Endothelial cell (in vitro differentiated cells): ENCODE results near the gene SLC15A5. TPM values are rescaled to one million over a fixed set of nuclear protein-coding genes. Genes with fewer than 3 reads are reported as not detected.

ENCODE experiments used
- DNase-seq: peaks from one replicate; pipeline ENCODE4 v3.0.0; 2021; ENCODE audit warnings: low spot score
- H3K27ac Mint-ChIP-seq: one replicate; pipeline ENCODE4 v1.8.0; 2021; ENCODE audit warnings: mixed read lengths, inconsistent platforms; ENCODE audit not compliant: unreplicated experiment
- H3K27me3 Mint-ChIP-seq: one replicate; pipeline ENCODE4 v1.8.0; 2021; ENCODE audit warnings: mild to moderate bottlenecking, moderate library complexity, mixed read lengths, inconsistent platforms; ENCODE audit not compliant: unreplicated experiment
- H3K36me3 Mint-ChIP-seq: one replicate; pipeline ENCODE4 v1.8.0; 2021; ENCODE audit warnings: mild to moderate bottlenecking, low read depth, mixed read lengths, inconsistent platforms; ENCODE audit not compliant: unreplicated experiment
- H3K4me1 Mint-ChIP-seq: one replicate; pipeline ENCODE4 v1.8.0; 2021; ENCODE audit warnings: mild to moderate bottlenecking, mixed read lengths, inconsistent platforms; ENCODE audit not compliant: unreplicated experiment
- H3K4me3 Mint-ChIP-seq: one replicate; pipeline ENCODE4 v1.8.0; 2021; ENCODE audit warnings: mild to moderate bottlenecking, mixed read lengths, inconsistent platforms; ENCODE audit not compliant: unreplicated experiment
- H3K9me3 Mint-ChIP-seq: one replicate; pipeline ENCODE4 v1.8.0; 2021; ENCODE audit warnings: mixed read lengths, inconsistent platforms; ENCODE audit not compliant: unreplicated experiment
- CTCF ChIP-seq: fragments of 200-600 bp; sonication (generic); IDR thresholded peaks from one replicate; pipeline ENCODE4 v1.5.0; 2021; ENCODE audit warnings: antibody characterized with exemption; ENCODE audit not compliant: unreplicated experiment
- total RNA-seq: library from RNA; stranded (reverse); fragmentation: NEBNext Ultra II Directional; extraction: Animal tissue kit (Norgen Biotek cat#: 25700); gene quantifications from one replicate; pipeline ENCODE4 v1.2.1, GENCODE V29; 2021; ENCODE audit not compliant: unreplicated experiment

Gene SLC15A5
- total RNA-seq, 1 donor from 2014 or later: not detected

DNA sequence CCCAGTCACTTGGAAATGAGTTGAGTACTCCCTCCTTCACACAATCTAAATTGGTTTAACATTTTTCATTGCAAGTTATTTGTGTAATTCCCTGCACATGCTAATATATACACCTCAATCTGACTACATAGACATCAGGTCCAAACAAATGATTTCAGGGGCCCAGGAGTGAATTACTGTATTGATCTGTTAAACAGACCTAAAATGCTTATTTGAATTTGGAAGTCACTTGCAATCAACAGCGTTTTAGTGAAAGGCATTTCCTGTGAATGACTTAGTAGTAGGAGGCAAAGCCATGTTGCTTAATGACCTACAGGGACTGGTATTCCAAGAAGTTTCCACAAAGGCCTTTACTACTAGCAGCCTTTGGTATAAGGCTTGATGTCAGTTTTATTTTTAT lies 22.6 kb upstream of the SLC15A5 start:
- no peaks in the 10 kb centered on the region for H3K9me3 Mint-ChIP-seq
- TF ChIP-seq CTCF: no peak
- no peaks in the 10 kb centered on the region for H3K27me3 Mint-ChIP-seq
- H3K4me1 Mint-ChIP-seq: no peaks in the 10 kb centered on the region
- no peaks in the 10 kb centered on the region for H3K36me3 Mint-ChIP-seq
- no peak overlapping the region for H3K4me3 Mint-ChIP-seq
- no peak for DNase-seq
- no peak overlapping the region for H3K27ac Mint-ChIP-seq

GRCh38 chr12:16299403-16299802 lies 21.9 kb upstream of the SLC15A5 start:
- H3K9me3 Mint-ChIP-seq: no peaks in the 10 kb centered on the region
- no peaks in the 10 kb centered on the region for H3K36me3 Mint-ChIP-seq
- no peaks in the 10 kb centered on the region for H3K4me1 Mint-ChIP-seq
- TF ChIP-seq CTCF: no peak
- H3K4me3 Mint-ChIP-seq: no peak overlapping the region
- no peak for DNase-seq
- H3K27me3 Mint-ChIP-seq: no peaks in the 10 kb centered on the region
- H3K27ac Mint-ChIP-seq: no peak overlapping the region

DNA sequence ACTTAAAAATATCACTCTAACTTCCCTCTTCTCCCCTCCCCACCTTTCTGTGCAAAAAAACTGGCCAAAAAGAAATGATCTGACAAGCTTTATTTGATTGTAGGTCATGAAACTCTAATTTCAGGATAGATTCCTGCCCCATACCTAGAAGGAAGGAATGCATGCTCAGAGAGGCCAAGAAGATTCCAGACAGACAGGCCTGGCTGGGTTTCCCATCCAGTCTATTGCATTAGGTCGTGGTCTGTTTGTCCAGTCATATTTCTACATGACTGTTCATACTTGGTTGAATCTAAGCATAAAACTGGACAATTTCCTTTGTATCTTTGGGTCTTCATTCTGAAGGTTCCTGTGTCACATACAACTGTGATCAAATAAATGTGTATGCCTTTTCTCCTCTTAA lies 20.0 kb upstream of the SLC15A5 start:
- Mint-ChIP-seq H3K27me3 (no peaks in the 10 kb centered on the region), H3K36me3 (no peaks in the 10 kb centered on the region), H3K4me1 (no peaks in the 10 kb centered on the region), H3K27ac (no peak overlapping the region), H3K4me3 (no peak overlapping the region), H3K9me3 (no peaks in the 10 kb centered on the region)
- DNase-seq: no peak
- no peak for TF ChIP-seq CTCF

- Mint-ChIP-seq H3K27me3 (no peaks in the 10 kb centered on the region), H3K9me3 (no peaks in the 10 kb centered on the region), H3K4me3 (no peak overlapping the region), H3K36me3 (no peaks in the 10 kb centered on the region), H3K4me1 (no peaks in the 10 kb centered on the region), H3K27ac (no peak overlapping the region)
- DNase-seq: no peak
- no peak for TF ChIP-seq CTCF
Measured at GRCh38 chr12:16294376-16294956, 17.0 kb upstream of the SLC15A5 start.

DNA sequence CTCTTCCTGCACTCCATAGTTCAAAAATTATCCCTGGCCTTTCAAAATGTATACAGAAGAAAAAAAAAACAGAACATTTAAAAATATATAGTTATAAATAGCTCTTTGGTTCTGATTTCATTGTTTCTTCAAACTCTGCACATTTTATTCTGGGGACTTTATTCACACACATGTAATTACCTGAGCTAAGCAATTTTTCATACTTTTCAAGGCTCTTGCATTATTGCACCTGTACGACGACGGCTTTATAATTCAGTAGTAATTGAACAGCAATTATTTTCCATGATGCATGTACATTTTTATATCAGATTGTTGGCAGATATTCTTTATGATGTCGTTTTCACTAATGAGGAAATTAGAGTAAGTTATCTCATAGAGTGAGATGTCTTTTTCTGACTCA lies 13.5 kb upstream of the SLC15A5 start:
- TF ChIP-seq CTCF: no peak
- no peaks in the 10 kb centered on the region for H3K27me3 Mint-ChIP-seq
- no peaks in the 10 kb centered on the region for H3K4me1 Mint-ChIP-seq
- DNase-seq: no peak
- H3K4me3 Mint-ChIP-seq: no peak overlapping the region
- no peaks in the 10 kb centered on the region for H3K36me3 Mint-ChIP-seq
- no peak overlapping the region for H3K27ac Mint-ChIP-seq
- H3K9me3 Mint-ChIP-seq: no peaks in the 10 kb centered on the region
